A673 (cell line): Measurements from ENCODE around the gene CCS. TPM values are rescaled to one million over a fixed set of nuclear protein-coding genes. Genes with fewer than 3 reads are reported as not detected.

ENCODE experiments used
- BruUV-seq: library from RNA; stranded (reverse); fragments of 400-500 nt; replicated peaks from 2 replicates; lab custom pipeline; 2021; lab: Mats Ljungman, UMichigan
- CTCF ChIA-PET: fragments of 300-600 bp; sonication (Branson Sonifier 250); formaldehyde crosslinking; loops from one replicate; lab custom pipeline; 2022; ENCODE audit warnings: antibody characterized with exemption; lab: Charles Lee
- POLR2A ChIA-PET: fragments of 300-600 bp; sonication (Branson Sonifier 250); formaldehyde crosslinking; loops from one replicate; lab custom pipeline; 2022; ENCODE audit warnings: antibody characterized with exemption; ENCODE audit not compliant: low non-redundant PET; lab: Charles Lee
- DNase-seq: peaks from one replicate; pipeline ENCODE4 v3.0.0-alpha.2; 2015; ENCODE audit warnings: low spot score
- H3K27ac ChIP-seq: fragments of 200-600 bp; sonication (generic); 2 replicates; pipeline ENCODE4 v1.5.1; 2016; ENCODE audit warnings: mixed run types, low read depth, mild to moderate bottlenecking, mixed read lengths, antibody characterized with exemption, low read length; ENCODE audit not compliant: poor library complexity, severe bottlenecking
- H3K27me3 ChIP-seq: fragments of 200-600 bp; sonication (generic); replicated peaks from 2 replicates; pipeline ENCODE4 v1.6.1; 2017; ENCODE audit warnings: mixed run types, low read depth, mild to moderate bottlenecking, mixed read lengths, antibody characterized with exemption, low read length; ENCODE audit not compliant: insufficient read depth, poor library complexity
- H3K36me3 ChIP-seq: fragments of 200-600 bp; sonication (generic); 2 replicates; pipeline ENCODE4 v1.6.1; 2016; ENCODE audit warnings: mixed run types, mild to moderate bottlenecking, mixed read lengths, antibody characterized with exemption, low read length; ENCODE audit not compliant: insufficient read depth, poor library complexity, severe bottlenecking
- H3K4me1 ChIP-seq: fragments of 200-600 bp; sonication (generic); 2 replicates; pipeline ENCODE4 v1.6.1; 2017; ENCODE audit warnings: mixed run types, mild to moderate bottlenecking, mixed read lengths, antibody characterized with exemption, low read length; ENCODE audit not compliant: insufficient read depth, poor library complexity, severe bottlenecking
- H3K4me3 ChIP-seq: fragments of 200-600 bp; sonication (generic); 2 replicates; pipeline ENCODE4 v1.5.1; 2016; ENCODE audit warnings: low read depth, mixed run types, mild to moderate bottlenecking, mixed read lengths, low read length; ENCODE audit not compliant: poor library complexity, severe bottlenecking
- H3K9me3 ChIP-seq: fragments of 200-600 bp; sonication (generic); 2 replicates; pipeline ENCODE4 v1.6.1; 2016; ENCODE audit warnings: mixed run types, low read depth, mild to moderate bottlenecking, mixed read lengths, antibody characterized with exemption, low read length; ENCODE audit not compliant: poor library complexity, severe bottlenecking
- CTCF ChIP-seq: fragments of 300-800, 200-600 bp; sonication (generic); conservative IDR thresholded peaks from 2 replicates; pipeline ENCODE4 v1.5.1; 2017; ENCODE audit warnings: low read depth, mild to moderate bottlenecking, antibody characterized with exemption, low read length, moderate library complexity, mixed read lengths
- EZH2 ChIP-seq: fragments of 200-600 bp; sonication (generic); IDR thresholded peaks from 2 replicates; pipeline ENCODE4 v1.6.1; 2017; ENCODE audit warnings: borderline replicate concordance, low read depth, mild to moderate bottlenecking, mixed read lengths, antibody characterized with exemption, low read length; ENCODE audit not compliant: poor library complexity, severe bottlenecking
- intact Hi-C: fragments of 100-400 bp; cut with micrococcal nuclease; formaldehyde crosslinking; loops from one replicate; pipeline ENCODE4 v1.10.0; 2022; ENCODE audit not compliant: unreplicated experiment
- total RNA-seq: library from RNA; stranded (reverse); gene quantifications from 2 replicates; pipeline ENCODE4 v1.2.3, GENCODE V29; 2021

The CCS gene
- total RNA-seq, 1 experiment from 2014 or later: 43.8 TPM

GRCh38 chr11:66547662-66548009 lies 45.3 kb upstream of the CCS start:
- TF ChIP-seq CTCF (no peak), EZH2 (no peak)
- ChIA-PET CTCF (no interaction called here), POLR2A (no interaction called here)
- no peak for DNase-seq
- BruUV-seq: no TSS peak
- H3K4me1 ChIP-seq: peaks cover 4% of the 10 kb centered on the region
- H3K27me3 ChIP-seq: no peaks in the 10 kb centered on the region
- no peak overlapping the region for H3K27ac ChIP-seq
- H3K36me3 ChIP-seq: no peaks in the 10 kb centered on the region
- H3K9me3 ChIP-seq: no peaks in the 10 kb centered on the region
- intact Hi-C loops: no loop called here
- H3K4me3 ChIP-seq: no peak overlapping the region

- ChIA-PET CTCF (no interaction called here), POLR2A (no interaction called here)
- intact Hi-C loops: no loop called here
- Histone ChIP-seq H3K4me1 (peaks cover 4% of the 10 kb centered on the region), H3K27me3 (no peaks in the 10 kb centered on the region), H3K9me3 (no peaks in the 10 kb centered on the region), H3K27ac (no peak overlapping the region), H3K36me3 (no peaks in the 10 kb centered on the region), H3K4me3 (no peak overlapping the region)
- no peak for TF ChIP-seq EZH2
- no peak for TF ChIP-seq CTCF
- no peak for DNase-seq
- no TSS peak for BruUV-seq
Observed at GRCh38 chr11:66548041-66548440, 44.9 kb upstream of the CCS start.

DNA sequence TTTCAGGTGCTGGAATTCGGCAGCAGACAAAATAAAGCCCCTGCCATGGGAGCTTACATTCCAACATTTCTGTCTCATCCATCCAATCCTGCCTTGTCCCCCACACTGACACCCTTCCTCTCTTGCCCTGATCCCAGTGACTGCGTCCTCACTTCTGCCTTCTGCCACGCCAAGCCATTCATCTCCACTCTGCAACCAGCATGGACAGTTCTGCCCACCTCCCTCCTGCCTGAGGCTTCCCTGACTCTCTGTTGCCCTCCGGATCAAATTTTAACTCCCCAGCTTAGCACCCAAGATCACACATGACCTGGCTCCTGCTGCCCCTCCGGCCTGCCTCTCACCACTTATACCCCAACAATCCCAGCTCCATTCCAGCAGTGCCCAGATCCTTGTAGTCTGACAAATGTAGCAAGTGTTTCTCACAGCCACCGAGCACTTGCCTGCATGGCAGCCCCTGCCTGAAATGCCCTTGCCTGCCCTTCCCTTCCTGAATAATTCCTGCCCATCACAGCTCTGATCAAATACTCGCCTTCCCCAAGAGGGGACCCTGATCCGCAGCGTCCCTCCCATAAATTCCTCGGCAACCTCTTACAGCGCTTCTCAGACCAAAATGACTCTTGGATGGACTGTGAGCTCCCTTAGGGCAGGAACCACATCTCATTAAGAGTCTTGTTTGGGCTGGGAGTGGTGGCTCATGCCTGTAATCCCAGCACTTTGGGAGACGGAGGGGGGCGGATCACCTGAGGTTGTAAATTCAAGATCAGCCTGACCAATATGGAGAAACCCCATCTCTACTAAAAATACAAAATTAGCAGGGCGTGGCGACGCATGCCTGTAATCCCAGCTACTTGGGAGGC lies 44.0 kb upstream of the CCS start:
- Histone ChIP-seq H3K4me3 (no peak overlapping the region), H3K27ac (no peak overlapping the region), H3K9me3 (no peaks in the 10 kb centered on the region), H3K36me3 (no peaks in the 10 kb centered on the region), H3K27me3 (no peaks in the 10 kb centered on the region), H3K4me1 (peaks cover 4% of the 10 kb centered on the region)
- TF ChIP-seq CTCF (no peak), EZH2 (no peak)
- no TSS peak for BruUV-seq
- intact Hi-C loops: no loop called here
- no peak for DNase-seq
- CTCF ChIA-PET: interaction anchor here (0.8 kb wide), 1 partner anchor 163 kb away, joined by 16 read pairs; no protein-coding TSS in a partner anchor
- POLR2A ChIA-PET: no interaction called here
